Activated B cell treated with CpG ODN at 0.5 μM for 24 hours (primary cell): Measurements from ENCODE around the gene UQCC2. TPM values are rescaled to one million over a fixed set of nuclear protein-coding genes. Genes with fewer than 3 reads are reported as not detected.
A peak's percentile ranks its signal among the peaks of the same experiment; 100 is the strongest.

Experiments
- ATAC-seq: fragments of 200-7000 bp; cut with Tn5 transposase; one replicate; pipeline ENCODE4 v1.10.0; 2021; ENCODE audit warnings: low read depth, mild to moderate bottlenecking, moderate library complexity
- CTCF ChIA-PET: fragments of 350-600 bp; sonication (Branson Sonifier 250); formaldehyde crosslinking; loops from one replicate; lab custom pipeline; 2021; ENCODE audit warnings: antibody characterized with exemption; lab: Charles Lee
- POLR2A ChIA-PET: fragments of 350-600 bp; sonication (Branson Sonifier 250); formaldehyde crosslinking; loops from one replicate; lab custom pipeline; 2021; ENCODE audit warnings: antibody characterized with exemption; lab: Charles Lee
- DNase-seq: peaks from one replicate; pipeline ENCODE4 v3.0.0; 2022
- H3K27ac Mint-ChIP-seq: one replicate; pipeline ENCODE4 v1.8.0; 2020; ENCODE audit warnings: mixed read lengths
- H3K27me3 Mint-ChIP-seq: one replicate; pipeline ENCODE4 v1.8.0; 2021; ENCODE audit warnings: mixed read lengths
- H3K36me3 Mint-ChIP-seq: one replicate; pipeline ENCODE4 v1.8.0; 2021; ENCODE audit warnings: low read depth, mixed read lengths
- H3K4me1 Mint-ChIP-seq: one replicate; pipeline ENCODE4 v1.8.0; 2021; ENCODE audit warnings: mixed read lengths
- H3K4me3 Mint-ChIP-seq: one replicate; pipeline ENCODE4 v1.8.0; 2020; ENCODE audit warnings: mild to moderate bottlenecking, mixed read lengths
- H3K9me3 Mint-ChIP-seq: one replicate; pipeline ENCODE4 v1.8.0; 2020; ENCODE audit warnings: mixed read lengths
- intact Hi-C: fragments of 100-400 bp; cut with micrococcal nuclease; formaldehyde crosslinking; loops from one replicate; pipeline ENCODE4 v1.15.1; 2024
- total RNA-seq: library from RNA; stranded (reverse); gene quantifications from 2 replicates; pipeline ENCODE4 v1.2.3, GENCODE V29; 2022
- TF ChIP-seq, protein P1 (sequence below): fragments of 200-600 bp; IDR thresholded peaks from one replicate; pipeline ENCODE4 v1.8.0; 2022; ENCODE audit warnings: antibody characterized with exemption, mild to moderate bottlenecking

The UQCC2 gene
- total RNA-seq, 1 donor from 2014 or later = 26.2 TPM

DNA sequence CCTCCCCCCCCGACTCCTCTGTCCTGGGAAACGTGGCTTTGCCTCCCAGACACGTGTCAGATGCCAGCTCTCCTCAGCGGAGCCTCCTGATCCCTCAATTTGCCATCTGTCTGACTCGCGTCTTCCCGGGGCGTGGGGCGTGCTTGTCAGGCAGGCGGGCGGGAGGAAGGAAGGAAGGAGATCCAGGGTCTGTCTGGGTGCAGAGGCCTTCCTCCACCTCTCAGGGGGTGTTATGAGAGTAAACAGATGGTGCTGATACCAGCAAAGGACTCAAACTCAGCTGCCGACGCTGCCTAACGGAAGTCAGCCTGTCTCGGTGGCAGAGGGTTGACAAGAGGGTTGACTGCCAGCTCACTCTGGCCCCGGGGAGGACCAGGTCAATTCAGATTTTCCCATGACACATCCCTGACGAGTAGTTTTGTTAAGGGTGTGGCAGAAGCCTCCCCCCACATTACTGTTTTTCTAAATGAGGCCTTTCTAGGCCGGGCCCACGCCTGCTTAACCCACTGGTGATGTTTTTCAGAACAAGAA is 17.0 kb downstream of the UQCC2 start:
- intact Hi-C loops = no loop called here
- POLR2A ChIA-PET = interaction anchor here (0.6 to 3.6 kb wide), 8 partner anchors 17 to 315 kb away, joined by 3 to 17 read pairs (median 8); partner anchors contain the start of genes ITPR3, UQCC2 and ZBTB9

DNA sequence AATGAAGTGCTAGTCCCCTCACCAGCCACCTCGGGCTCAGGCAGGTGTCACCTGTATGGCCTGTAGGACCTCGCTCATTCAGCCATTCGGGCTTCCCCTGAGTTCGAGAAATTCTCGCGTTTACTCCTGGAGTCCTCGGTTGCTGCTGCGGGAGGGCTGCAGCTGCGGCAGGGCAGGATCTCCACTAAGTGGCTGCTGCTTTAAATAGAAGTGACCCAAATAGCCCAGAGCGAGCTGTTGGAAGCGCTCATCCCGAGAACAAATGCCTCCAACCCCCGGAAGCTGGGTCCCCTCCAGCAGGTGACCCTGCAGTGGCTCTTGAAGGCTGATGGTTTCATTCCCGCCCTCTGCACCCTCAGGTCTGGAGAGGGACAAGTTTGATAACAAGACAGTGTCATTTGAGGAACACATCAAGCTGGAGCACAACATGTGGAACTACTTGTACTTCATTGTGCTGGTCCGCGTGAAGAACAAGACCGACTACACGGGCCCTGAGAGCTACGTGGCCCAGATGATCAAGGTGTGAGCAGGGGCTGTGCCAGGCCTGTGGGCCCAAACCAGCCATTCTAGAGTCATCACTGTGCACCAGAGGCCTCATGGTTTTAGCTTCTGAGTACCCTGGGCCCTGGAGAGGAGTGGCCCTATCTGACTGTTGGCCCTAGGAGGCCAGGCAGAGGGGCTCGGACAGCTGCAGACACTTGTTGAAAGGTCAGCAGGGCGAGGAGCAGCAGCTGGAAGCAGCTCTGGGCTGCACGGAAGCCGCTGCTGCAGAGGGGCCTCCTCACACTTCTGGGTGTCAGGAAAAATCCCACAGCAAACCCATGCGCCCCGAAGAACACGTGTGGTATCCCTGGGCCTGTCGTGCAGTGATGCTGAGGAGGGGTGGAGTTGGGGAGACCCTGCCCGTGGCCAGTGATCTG is 18.1 kb downstream of the UQCC2 start:
- peak overlapping the region; percentile 88 for H3K27ac Mint-ChIP-seq
- peak overlapping the region; percentile 41 for H3K4me3 Mint-ChIP-seq
- DNase-seq (no peak), ATAC-seq (peak; percentile 13)
- H3K27me3 Mint-ChIP-seq = no peaks in the 10 kb centered on the region
- TF ChIP-seq, protein P1, sequence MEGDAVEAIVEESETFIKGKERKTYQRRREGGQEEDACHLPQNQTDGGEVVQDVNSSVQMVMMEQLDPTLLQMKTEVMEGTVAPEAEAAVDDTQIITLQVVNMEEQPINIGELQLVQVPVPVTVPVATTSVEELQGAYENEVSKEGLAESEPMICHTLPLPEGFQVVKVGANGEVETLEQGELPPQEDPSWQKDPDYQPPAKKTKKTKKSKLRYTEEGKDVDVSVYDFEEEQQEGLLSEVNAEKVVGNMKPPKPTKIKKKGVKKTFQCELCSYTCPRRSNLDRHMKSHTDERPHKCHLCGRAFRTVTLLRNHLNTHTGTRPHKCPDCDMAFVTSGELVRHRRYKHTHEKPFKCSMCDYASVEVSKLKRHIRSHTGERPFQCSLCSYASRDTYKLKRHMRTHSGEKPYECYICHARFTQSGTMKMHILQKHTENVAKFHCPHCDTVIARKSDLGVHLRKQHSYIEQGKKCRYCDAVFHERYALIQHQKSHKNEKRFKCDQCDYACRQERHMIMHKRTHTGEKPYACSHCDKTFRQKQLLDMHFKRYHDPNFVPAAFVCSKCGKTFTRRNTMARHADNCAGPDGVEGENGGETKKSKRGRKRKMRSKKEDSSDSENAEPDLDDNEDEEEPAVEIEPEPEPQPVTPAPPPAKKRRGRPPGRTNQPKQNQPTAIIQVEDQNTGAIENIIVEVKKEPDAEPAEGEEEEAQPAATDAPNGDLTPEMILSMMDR = no peak
- CTCF ChIA-PET = interaction anchor here (2.0 kb wide), 1 partner anchor 86 kb away, joined by 7 read pairs; no protein-coding TSS in a partner anchor
- no peaks in the 10 kb centered on the region for H3K9me3 Mint-ChIP-seq
- H3K36me3 Mint-ChIP-seq = peaks cover 66% of the 10 kb centered on the region
- intact Hi-C loops = loop anchor here (2.0 kb wide), 1 partner anchor 61 kb away; no protein-coding TSS in a partner anchor
- POLR2A ChIA-PET = interaction anchor here (0.5 to 3.6 kb wide), 9 partner anchors 18 to 351 kb away, joined by 3 to 17 read pairs (median 6); partner anchors contain the start of genes ITPR3, UQCC2 and ZBTB9
- peaks cover 68% of the 10 kb centered on the region for H3K4me1 Mint-ChIP-seq

More for the DNA sequence above, 17.0 kb downstream of the UQCC2 start:
- no peak for DNase-seq
- Mint-ChIP-seq H3K36me3 (peaks cover 59% of the 10 kb centered on the region), H3K4me1 (peaks cover 78% of the 10 kb centered on the region), H3K4me3 (peak overlapping the region; percentile 24), H3K9me3 (no peaks in the 10 kb centered on the region), H3K27ac (peak overlapping the region; percentile 83), H3K27me3 (no peaks in the 10 kb centered on the region)
- CTCF ChIA-PET = interaction anchor here (0.9 to 2.0 kb wide), 3 partner anchors 87 to 124 kb away, joined by 3 to 7 read pairs (median 4); no protein-coding TSS in a partner anchor
- peak; percentile 14 for ATAC-seq
- TF ChIP-seq, protein P1 = no peak

DNA sequence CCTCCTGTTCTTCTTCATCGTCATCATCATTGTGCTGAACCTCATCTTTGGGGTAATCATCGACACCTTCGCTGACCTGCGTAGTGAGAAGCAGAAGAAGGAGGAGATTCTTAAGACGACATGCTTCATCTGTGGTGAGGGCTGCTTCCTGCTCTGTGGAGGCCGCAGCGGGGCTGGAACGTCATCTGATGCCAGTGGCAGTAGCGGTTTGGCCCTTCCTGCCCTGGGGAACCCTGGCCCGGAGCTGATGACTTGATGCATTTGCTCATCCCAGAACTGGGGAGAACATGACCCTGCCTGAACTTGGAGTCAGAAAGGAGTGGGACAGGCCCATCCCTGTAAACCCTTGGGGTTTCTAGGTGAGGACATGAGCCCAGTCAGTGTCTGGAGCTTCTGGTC is 18.7 kb downstream of the UQCC2 start:
- TF ChIP-seq, protein P1 = no peak
- peak overlapping the region; percentile 88 for H3K27ac Mint-ChIP-seq
- no peaks in the 10 kb centered on the region for H3K9me3 Mint-ChIP-seq
- intact Hi-C loops = loop anchor here (2.0 kb wide), 1 partner anchor 60 kb away; no protein-coding TSS in a partner anchor
- H3K4me3 Mint-ChIP-seq = peak overlapping the region; percentile 26
- no peaks in the 10 kb centered on the region for H3K27me3 Mint-ChIP-seq
- POLR2A ChIA-PET = interaction anchor here (0.5 to 3.6 kb wide), 3 partner anchors 19 to 351 kb away, joined by 3 to 17 read pairs (median 5); partner anchors contain the start of genes ITPR3 and UQCC2
- DNase-seq (peak; percentile 64), ATAC-seq (peak; percentile 75)
- peaks cover 61% of the 10 kb centered on the region for H3K4me1 Mint-ChIP-seq
- CTCF ChIA-PET = no interaction called here
- peaks cover 70% of the 10 kb centered on the region for H3K36me3 Mint-ChIP-seq

DNA sequence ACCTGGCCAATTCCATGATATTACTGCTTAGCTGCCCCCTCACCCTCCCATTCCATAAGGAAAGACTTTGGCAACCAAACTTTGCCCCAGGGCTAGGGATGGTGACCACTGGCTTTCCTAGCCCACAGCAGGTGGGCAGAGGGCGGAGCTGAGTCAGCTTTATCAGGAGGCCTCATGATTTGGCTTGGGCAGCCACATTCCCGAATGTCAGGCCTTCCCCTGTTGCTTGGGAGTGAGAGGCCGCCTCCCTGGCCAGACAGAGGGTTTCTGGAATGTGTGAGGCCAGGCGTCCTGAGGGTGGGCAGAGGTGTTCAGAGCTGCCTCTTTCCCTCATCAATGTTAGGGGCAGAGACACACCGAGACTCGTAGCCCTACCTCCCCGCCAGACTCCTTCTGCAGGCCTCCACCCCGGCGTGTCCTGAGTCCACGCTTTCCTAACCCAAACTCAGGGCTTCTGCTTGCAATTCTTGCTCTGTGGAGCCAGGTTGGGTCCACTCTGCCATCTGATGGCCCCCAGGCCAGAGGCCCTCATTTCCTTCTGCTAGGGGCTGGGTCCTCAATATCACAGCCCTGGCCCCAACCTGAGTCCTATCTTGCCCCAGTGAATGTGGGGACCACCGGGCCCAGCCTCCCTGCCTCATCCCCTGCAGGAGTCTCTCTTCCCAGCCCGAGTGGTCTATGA is 19.3 kb downstream of the UQCC2 start:
- Mint-ChIP-seq H3K27me3 (no peaks in the 10 kb centered on the region), H3K27ac (peak overlapping the region; percentile 88), H3K36me3 (peaks cover 70% of the 10 kb centered on the region), H3K4me3 (peak overlapping the region; percentile 26), H3K9me3 (no peaks in the 10 kb centered on the region), H3K4me1 (peaks cover 56% of the 10 kb centered on the region)
- CTCF ChIA-PET = interaction anchor here (0.8 to 1.2 kb wide), 2 partner anchors 8 to 102 kb away, joined by 3 to 5 read pairs; no protein-coding TSS in a partner anchor
- TF ChIP-seq, protein P1 = no peak
- intact Hi-C loops = loop anchor here (2.0 kb wide), 1 partner anchor 59 kb away; no protein-coding TSS in a partner anchor
- DNase-seq (no peak), ATAC-seq (no peak)
- POLR2A ChIA-PET = interaction anchor here (3.6 kb wide), 1 partner anchor 71 kb away, joined by 17 read pairs; the partner anchor contains the start of gene ITPR3
